GM23248 (cell line): ENCODE measurements around the gene MFSD1. TPM values are rescaled to one million over a fixed set of nuclear protein-coding genes. Genes with fewer than 3 reads are reported as not detected.

Experiments used
- DNase-seq: peaks from one replicate; pipeline ENCODE4 v3.0.0-alpha.2; 2015
- H2AFZ ChIP-seq: fragments of 200-600 bp; sonication (generic); 2 replicates; pipeline ENCODE4 v1.6.1; 2016; ENCODE audit warnings: antibody characterized with exemption
- H3F3A ChIP-seq: fragments of 200-600 bp; sonication (generic); 2 replicates; pipeline ENCODE4 v1.6.1; 2016; ENCODE audit warnings: mild to moderate bottlenecking, antibody characterized with exemption, mixed run types; ENCODE audit not compliant: insufficient read depth
- H3K27ac ChIP-seq: fragments of 200-600 bp; sonication (generic); 2 replicates; pipeline ENCODE4 v1.5.1; 2016; ENCODE audit warnings: mild to moderate bottlenecking
- H3K27me3 ChIP-seq: fragments of 200-600 bp; sonication (generic); replicated peaks from 2 replicates; pipeline ENCODE4 v1.6.1; 2016; ENCODE audit warnings: mild to moderate bottlenecking; ENCODE audit not compliant: insufficient read depth
- H3K36me3 ChIP-seq: fragments of 200-600 bp; sonication (generic); 2 replicates; pipeline ENCODE4 v1.6.1; 2016; ENCODE audit warnings: low read depth, mild to moderate bottlenecking
- H3K4me1 ChIP-seq: fragments of 200-600 bp; sonication (generic); 2 replicates; pipeline ENCODE4 v1.6.1; 2016; ENCODE audit warnings: mild to moderate bottlenecking; ENCODE audit not compliant: insufficient read depth
- H3K4me2 ChIP-seq: fragments of 200-600 bp; sonication (generic); one replicate; pipeline ENCODE4 v1.6.1; 2016; ENCODE audit warnings: mild to moderate bottlenecking; ENCODE audit not compliant: unreplicated experiment
- H3K4me3 ChIP-seq: fragments of 200-600 bp; sonication (generic); 2 replicates; pipeline ENCODE4 v1.5.1; 2016; ENCODE audit warnings: mild to moderate bottlenecking
- H3K79me2 ChIP-seq: fragments of 200-600 bp; sonication (generic); 2 replicates; pipeline ENCODE4 v1.6.1; 2016; ENCODE audit warnings: mild to moderate bottlenecking; ENCODE audit not compliant: insufficient read depth
- H3K9ac ChIP-seq: fragments of 200-600 bp; sonication (generic); 2 replicates; pipeline ENCODE4 v1.6.1; 2016; ENCODE audit warnings: mild to moderate bottlenecking
- H3K9me2 ChIP-seq: fragments of 200-600 bp; sonication (generic); 2 replicates; pipeline ENCODE4 v1.6.1; 2016; ENCODE audit warnings: mixed run types, mild to moderate bottlenecking, moderate library complexity; ENCODE audit not compliant: insufficient read depth
- H3K9me3 ChIP-seq: fragments of 200-600 bp; sonication (generic); one replicate; pipeline ENCODE4 v1.6.1; 2017; ENCODE audit warnings: low read depth
- H4K20me1 ChIP-seq: fragments of 200-600 bp; sonication (generic); 2 replicates; pipeline ENCODE4 v1.6.0; 2016; ENCODE audit not compliant: insufficient read depth
- EZH2 ChIP-seq: fragments of 200-600 bp; sonication (generic); IDR thresholded peaks from 2 replicates; pipeline ENCODE4 v1.6.1; 2018; ENCODE audit warnings: antibody characterized with exemption, mild to moderate bottlenecking; ENCODE audit not compliant: insufficient read depth, poor library complexity, severe bottlenecking
- EZH2phosphoT487 ChIP-seq: fragments of 200-600 bp; sonication (generic); IDR thresholded peaks from 2 replicates; pipeline ENCODE4 v1.6.1; 2018; ENCODE audit warnings: antibody characterized with exemption, moderate library complexity, mild to moderate bottlenecking, low read depth; ENCODE audit not compliant: insufficient read depth
- whole genome bisulfite sequencing, 2 experiments: methylation state at CpG; one replicate each; pipeline ENCODE4 v1.1.6; 2015 to 2017; ENCODE audit warnings: low lambda C conversion rate in 2 of 2, low coverage in 1 of 2; ENCODE audit errors: missing lambda C conversion rate in 2 of 2; 5-methylcytosine and 5-hydroxymethylcytosine counted together
- in situ Hi-C: fragments of 300-500 bp; cut with MboI; formaldehyde crosslinking; loops from 2 replicates; pipeline ENCODE4 v1.15.0; 2020
- polyA plus RNA-seq: library from polyadenylated mRNA; unstranded; fragments of >200 nt; fragmentation: Nextera tagmentation; extraction: Ambion mirVana; gene quantifications from 2 replicates; pipeline ENCODE4 v1.2.1, GENCODE V29; 2016
- total RNA-seq: library from RNA; depleted of rRNA; stranded (reverse); fragments of >200 nt; shearing (Covaris generic); gene quantifications from 2 replicates; pipeline ENCODE4 v1.2.3, GENCODE V29; 2014

The MFSD1 gene
- total and polyA plus RNA-seq, 2 experiments from 2014 or later, result 100 to 177 TPM

- Histone ChIP-seq H3F3A (no peaks in the 10 kb centered on the region), H3K9me3 (no peaks in the 10 kb centered on the region), H3K4me2 (no peak overlapping the region), H3K4me1 (no peaks in the 10 kb centered on the region), H3K79me2 (no peaks in the 10 kb centered on the region), H3K27me3 (no peaks in the 10 kb centered on the region), H3K36me3 (no peaks in the 10 kb centered on the region), H3K27ac (no peak overlapping the region), H3K4me3 (no peak overlapping the region), H3K9ac (no peak overlapping the region), H2AFZ (no peak overlapping the region), H3K9me2 (no peaks in the 10 kb centered on the region), H4K20me1 (no peaks in the 10 kb centered on the region)
- DNase-seq, result no peak
- TF ChIP-seq EZH2phosphoT487 (no peak), EZH2 (no peak)
- WGBS, 2 experiments, result 88 to 94% methylated on average over 1 of the region's 1 CpG
- in situ Hi-C loops, result loop anchor here (25.0 kb wide), 1 partner anchor 243 kb away; no protein-coding TSS in a partner anchor
Observed at GRCh38 chr3:158780766-158781165, 21.1 kb upstream of the MFSD1 start.

- in situ Hi-C loops, result loop anchor here (25.0 kb wide), 1 partner anchor 244 kb away; no protein-coding TSS in a partner anchor
- Histone ChIP-seq H3K9ac (no peak overlapping the region), H3K27me3 (no peaks in the 10 kb centered on the region), H3K36me3 (no peaks in the 10 kb centered on the region), H3K9me3 (no peaks in the 10 kb centered on the region), H3F3A (no peaks in the 10 kb centered on the region), H2AFZ (no peak overlapping the region), H3K4me3 (no peak overlapping the region), H3K79me2 (no peaks in the 10 kb centered on the region), H3K27ac (no peak overlapping the region), H3K4me1 (no peaks in the 10 kb centered on the region), H4K20me1 (no peaks in the 10 kb centered on the region), H3K4me2 (no peak overlapping the region), H3K9me2 (no peaks in the 10 kb centered on the region)
- 96 to 98% methylated on average over 2 of the region's 2 CpGs for WGBS, 2 experiments
- TF ChIP-seq EZH2, result no peak
- TF ChIP-seq EZH2phosphoT487, result no peak
- DNase-seq, result no peak
Observed at GRCh38 chr3:158781191-158781590, 20.7 kb upstream of the MFSD1 start.

GRCh38 chr3:158781849-158782248 is 20.0 kb upstream of the MFSD1 start:
- 82 to 90% methylated on average over 1 of the region's 1 CpG for WGBS, 2 experiments
- no peaks in the 10 kb centered on the region for H3K9me2 ChIP-seq
- no peak for DNase-seq
- no peaks in the 10 kb centered on the region for H3K27me3 ChIP-seq
- H3K9ac ChIP-seq, result no peak overlapping the region
- no peak overlapping the region for H2AFZ ChIP-seq
- no peak overlapping the region for H3K27ac ChIP-seq
- TF ChIP-seq EZH2, result no peak
- TF ChIP-seq EZH2phosphoT487, result no peak
- in situ Hi-C loops, result loop anchor here (25.0 kb wide), 1 partner anchor 245 kb away; no protein-coding TSS in a partner anchor
- H4K20me1 ChIP-seq, result no peaks in the 10 kb centered on the region
- H3K36me3 ChIP-seq, result no peaks in the 10 kb centered on the region
- no peaks in the 10 kb centered on the region for H3K79me2 ChIP-seq
- no peak overlapping the region for H3K4me2 ChIP-seq
- H3K9me3 ChIP-seq, result no peaks in the 10 kb centered on the region
- no peak overlapping the region for H3K4me3 ChIP-seq
- no peaks in the 10 kb centered on the region for H3K4me1 ChIP-seq
- H3F3A ChIP-seq, result no peaks in the 10 kb centered on the region

- no peaks in the 10 kb centered on the region for H4K20me1 ChIP-seq
- H3F3A ChIP-seq, result no peaks in the 10 kb centered on the region
- no peaks in the 10 kb centered on the region for H3K9me3 ChIP-seq
- no peak overlapping the region for H3K4me3 ChIP-seq
- no peaks in the 10 kb centered on the region for H3K36me3 ChIP-seq
- no peaks in the 10 kb centered on the region for H3K27me3 ChIP-seq
- no peak for DNase-seq
- TF ChIP-seq EZH2phosphoT487 (no peak), EZH2 (no peak)
- H3K79me2 ChIP-seq, result no peaks in the 10 kb centered on the region
- 57 to 65% methylated on average over 3 of the region's 3 CpGs for WGBS, 2 experiments
- in situ Hi-C loops, result loop anchor here (25.0 kb wide), 1 partner anchor 245 kb away; no protein-coding TSS in a partner anchor
- H3K4me1 ChIP-seq, result no peaks in the 10 kb centered on the region
- H3K27ac ChIP-seq, result no peak overlapping the region
- H3K9me2 ChIP-seq, result no peaks in the 10 kb centered on the region
- H3K9ac ChIP-seq, result no peak overlapping the region
- H3K4me2 ChIP-seq, result no peak overlapping the region
- H2AFZ ChIP-seq, result no peak overlapping the region
Observed at GRCh38 chr3:158782283-158782989, 19.4 kb upstream of the MFSD1 start.
